Measurements from ENCODE around the gene MTHFD2L. TPM values are rescaled to one million over a fixed set of nuclear protein-coding genes. Genes with fewer than 3 reads are reported as not detected.

Gene MTHFD2L
- total RNA-seq, 1 donor from 2014 or later: 14.7 TPM

DNA sequence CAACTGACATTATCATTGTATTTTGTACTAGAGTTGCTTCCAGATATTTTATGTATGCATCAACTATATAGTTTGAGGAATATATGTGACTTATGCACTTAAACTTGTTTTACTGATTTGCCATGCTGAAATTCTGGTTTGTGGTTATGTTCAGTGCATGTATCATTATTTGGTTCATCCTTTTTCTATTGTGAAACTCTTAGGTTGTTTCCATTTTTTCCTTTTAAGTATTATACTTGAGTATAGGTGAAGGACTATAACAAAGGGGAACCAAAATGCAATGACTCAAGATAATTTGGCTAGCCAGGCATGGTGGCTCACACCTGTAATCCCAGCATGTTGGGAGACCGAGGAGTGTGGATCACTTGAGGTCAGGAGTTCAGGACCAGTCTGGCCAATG is 129.2 kb downstream of the MTHFD2L start:
- no peaks in the 10 kb centered on the region for H3K9me3 Mint-ChIP-seq (ENCODE audit: unreplicated experiment)
- peaks cover 21% of the 10 kb centered on the region for H3K4me1 Mint-ChIP-seq (ENCODE audit: unreplicated experiment)
- TF ChIP-seq, protein P1, sequence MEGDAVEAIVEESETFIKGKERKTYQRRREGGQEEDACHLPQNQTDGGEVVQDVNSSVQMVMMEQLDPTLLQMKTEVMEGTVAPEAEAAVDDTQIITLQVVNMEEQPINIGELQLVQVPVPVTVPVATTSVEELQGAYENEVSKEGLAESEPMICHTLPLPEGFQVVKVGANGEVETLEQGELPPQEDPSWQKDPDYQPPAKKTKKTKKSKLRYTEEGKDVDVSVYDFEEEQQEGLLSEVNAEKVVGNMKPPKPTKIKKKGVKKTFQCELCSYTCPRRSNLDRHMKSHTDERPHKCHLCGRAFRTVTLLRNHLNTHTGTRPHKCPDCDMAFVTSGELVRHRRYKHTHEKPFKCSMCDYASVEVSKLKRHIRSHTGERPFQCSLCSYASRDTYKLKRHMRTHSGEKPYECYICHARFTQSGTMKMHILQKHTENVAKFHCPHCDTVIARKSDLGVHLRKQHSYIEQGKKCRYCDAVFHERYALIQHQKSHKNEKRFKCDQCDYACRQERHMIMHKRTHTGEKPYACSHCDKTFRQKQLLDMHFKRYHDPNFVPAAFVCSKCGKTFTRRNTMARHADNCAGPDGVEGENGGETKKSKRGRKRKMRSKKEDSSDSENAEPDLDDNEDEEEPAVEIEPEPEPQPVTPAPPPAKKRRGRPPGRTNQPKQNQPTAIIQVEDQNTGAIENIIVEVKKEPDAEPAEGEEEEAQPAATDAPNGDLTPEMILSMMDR (IDR thresholded peaks at IDR 0.05): no peak
- DNase-seq (ENCODE audit: extremely low spot score, unreplicated experiment): no peak
- H3K27ac Mint-ChIP-seq (ENCODE audit: unreplicated experiment): no peak overlapping the region
- H3K27me3 Mint-ChIP-seq (ENCODE audit: unreplicated experiment): no peaks in the 10 kb centered on the region
- no peak overlapping the region for H3K4me3 Mint-ChIP-seq (ENCODE audit: unreplicated experiment)
- H3K36me3 Mint-ChIP-seq (ENCODE audit: unreplicated experiment): peaks cover under 1% of the 10 kb centered on the region

DNA sequence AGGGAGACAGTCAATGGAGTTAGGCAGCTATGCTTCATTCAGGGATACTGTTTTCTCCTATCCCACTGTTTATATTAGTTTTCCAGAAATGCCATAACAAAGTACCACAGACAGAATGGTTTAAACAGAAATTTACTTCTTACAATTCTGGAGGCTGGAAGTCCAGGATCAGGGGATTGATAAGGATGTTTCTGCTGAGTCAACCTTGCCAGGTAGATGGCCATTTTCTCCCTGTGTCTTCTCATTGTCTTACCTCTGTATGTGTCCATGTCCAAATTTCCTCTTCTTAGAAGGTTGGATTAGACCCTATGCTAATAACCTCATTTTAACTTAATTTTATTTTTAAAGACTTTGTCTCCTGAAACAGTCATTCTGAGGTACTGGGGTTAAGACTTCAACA is 129.9 kb downstream of the MTHFD2L start:
- H3K27me3 Mint-ChIP-seq (ENCODE audit: unreplicated experiment): no peaks in the 10 kb centered on the region
- peaks cover 2% of the 10 kb centered on the region for H3K36me3 Mint-ChIP-seq (ENCODE audit: unreplicated experiment)
- TF ChIP-seq, protein P1 (IDR thresholded peaks at IDR 0.05): no peak
- DNase-seq (ENCODE audit: extremely low spot score, unreplicated experiment): no peak
- no peaks in the 10 kb centered on the region for H3K9me3 Mint-ChIP-seq (ENCODE audit: unreplicated experiment)
- H3K4me3 Mint-ChIP-seq (ENCODE audit: unreplicated experiment): no peak overlapping the region
- no peak overlapping the region for H3K27ac Mint-ChIP-seq (ENCODE audit: unreplicated experiment)
- peaks cover 20% of the 10 kb centered on the region for H3K4me1 Mint-ChIP-seq (ENCODE audit: unreplicated experiment)

DNA sequence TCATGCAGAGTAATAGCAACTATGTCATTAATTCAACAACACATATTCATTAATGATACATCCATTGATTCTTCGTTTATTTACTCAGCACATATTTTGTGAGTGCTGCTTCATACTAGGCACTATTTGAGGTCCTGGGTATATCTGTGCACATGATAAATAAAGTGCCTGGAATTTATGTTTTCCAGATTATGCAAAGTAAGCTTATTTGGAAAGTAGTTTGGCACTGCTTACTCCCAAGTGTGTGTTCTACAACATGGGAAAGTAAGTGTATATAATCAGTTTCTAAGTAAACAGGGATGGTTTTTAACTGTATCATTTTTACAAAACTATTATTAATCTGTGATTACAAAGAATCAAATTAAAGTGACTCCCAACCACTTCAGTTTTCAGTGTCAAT is 133.6 kb downstream of the MTHFD2L start:
- H3K9me3 Mint-ChIP-seq (ENCODE audit: unreplicated experiment): no peaks in the 10 kb centered on the region
- TF ChIP-seq, protein P1 (IDR thresholded peaks at IDR 0.05): no peak
- no peak overlapping the region for H3K4me3 Mint-ChIP-seq (ENCODE audit: unreplicated experiment)
- no peak overlapping the region for H3K27ac Mint-ChIP-seq (ENCODE audit: unreplicated experiment)
- peaks cover 2% of the 10 kb centered on the region for H3K36me3 Mint-ChIP-seq (ENCODE audit: unreplicated experiment)
- no peaks in the 10 kb centered on the region for H3K27me3 Mint-ChIP-seq (ENCODE audit: unreplicated experiment)
- no peak for DNase-seq (ENCODE audit: extremely low spot score, unreplicated experiment)
- H3K4me1 Mint-ChIP-seq (ENCODE audit: unreplicated experiment): no peaks in the 10 kb centered on the region

DNA sequence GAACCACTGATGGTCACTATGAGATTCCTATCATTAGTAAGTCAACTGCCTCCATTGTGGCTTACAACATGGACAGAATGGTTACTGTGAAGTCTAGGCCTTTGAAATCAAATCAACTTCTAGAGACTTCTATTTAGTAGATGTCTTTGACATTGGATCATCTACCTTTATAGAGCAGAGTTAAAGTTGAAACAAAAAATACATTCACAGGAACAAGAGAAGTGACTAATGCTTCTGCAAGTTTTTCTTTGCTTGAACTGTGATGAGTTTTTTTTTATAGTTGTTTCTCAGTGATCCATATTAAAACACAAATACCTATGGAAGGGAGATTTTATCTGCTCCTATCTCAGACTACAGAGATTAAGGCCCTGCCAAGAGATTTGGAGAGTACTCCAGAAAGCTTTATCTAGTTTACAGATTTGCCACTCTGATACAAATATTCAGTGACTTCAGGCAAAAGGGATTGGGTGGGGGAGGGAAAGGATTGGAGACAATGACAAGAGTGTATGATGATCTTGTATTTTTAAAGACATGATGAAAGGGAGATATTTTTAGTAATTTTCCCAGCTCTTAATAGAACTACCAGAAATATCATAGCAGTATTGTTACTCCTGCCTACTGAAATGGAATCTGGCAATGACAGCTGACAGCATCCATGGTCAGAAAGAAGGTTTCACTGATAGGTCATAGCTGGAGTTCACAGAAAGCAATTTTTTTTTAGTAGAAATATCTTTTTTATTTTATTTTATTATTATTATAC is 134.4 kb downstream of the MTHFD2L start:
- TF ChIP-seq, protein P1 (IDR thresholded peaks at IDR 0.05): no peak
- H3K4me3 Mint-ChIP-seq (ENCODE audit: unreplicated experiment): no peak overlapping the region
- no peak overlapping the region for H3K27ac Mint-ChIP-seq (ENCODE audit: unreplicated experiment)
- H3K27me3 Mint-ChIP-seq (ENCODE audit: unreplicated experiment): no peaks in the 10 kb centered on the region
- no peak for DNase-seq (ENCODE audit: extremely low spot score, unreplicated experiment)
- H3K4me1 Mint-ChIP-seq (ENCODE audit: unreplicated experiment): no peaks in the 10 kb centered on the region
- no peaks in the 10 kb centered on the region for H3K9me3 Mint-ChIP-seq (ENCODE audit: unreplicated experiment)
- H3K36me3 Mint-ChIP-seq (ENCODE audit: unreplicated experiment): peaks cover 2% of the 10 kb centered on the region

DNA sequence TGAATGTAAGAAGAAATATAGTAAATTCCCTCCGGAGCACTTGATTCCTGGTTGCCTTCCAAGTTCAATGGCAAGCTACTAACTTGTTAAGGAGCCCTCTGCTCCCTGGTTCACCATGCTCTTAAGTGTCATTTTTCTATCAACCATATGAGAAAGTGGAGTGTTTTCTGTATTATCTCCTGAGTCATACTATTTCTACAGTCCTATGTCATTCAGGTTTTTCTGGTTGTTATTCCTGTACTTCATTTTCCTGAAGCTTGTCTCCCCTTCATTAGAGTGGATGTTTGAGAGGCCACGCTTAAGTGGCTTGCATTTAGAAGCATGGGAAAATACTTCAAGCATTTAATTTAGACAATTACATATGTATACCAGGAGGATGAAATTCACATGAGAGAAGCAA is 135.6 kb downstream of the MTHFD2L start:
- Mint-ChIP-seq H3K9me3 (ENCODE audit: unreplicated experiment) (no peaks in the 10 kb centered on the region), H3K27ac (ENCODE audit: unreplicated experiment) (no peak overlapping the region), H3K27me3 (ENCODE audit: unreplicated experiment) (no peaks in the 10 kb centered on the region), H3K4me3 (ENCODE audit: unreplicated experiment) (no peak overlapping the region), H3K4me1 (ENCODE audit: unreplicated experiment) (no peaks in the 10 kb centered on the region), H3K36me3 (ENCODE audit: unreplicated experiment) (peaks cover 2% of the 10 kb centered on the region)
- DNase-seq (ENCODE audit: extremely low spot score, unreplicated experiment): no peak
- TF ChIP-seq, protein P1 (IDR thresholded peaks at IDR 0.05): no peak

All from osteocyte (in vitro differentiated cells).